Panc1 (cell line): ENCODE results near the gene SCNN1B. TPM values are rescaled to one million over a fixed set of nuclear protein-coding genes. Genes with fewer than 3 reads are reported as not detected.

Experiments used
- ATAC-seq: fragments of 200-7000 bp; cut with Tn5 transposase; 2 replicates; pipeline ENCODE4 v1.9.1; 2020; ENCODE audit warnings: mild to moderate bottlenecking, moderate library complexity
- BruUV-seq: library from RNA; stranded (reverse); fragments of 400-500 nt; replicated peaks from 2 replicates; lab custom pipeline; 2021; lab: Mats Ljungman, UMichigan
- CTCF ChIA-PET: fragments of 300-600 bp; sonication (Branson Sonifier 250); formaldehyde crosslinking; loops from one replicate; lab custom pipeline; 2022; ENCODE audit warnings: antibody characterized with exemption; lab: Charles Lee
- POLR2A ChIA-PET: fragments of 300-600 bp; sonication (Branson Sonifier 250); formaldehyde crosslinking; loops from one replicate; lab custom pipeline; 2022; ENCODE audit warnings: antibody characterized with exemption; lab: Charles Lee
- DNase-seq: peaks from one replicate; pipeline ENCODE4 v3.0.0-alpha.2; 2010; ENCODE audit warnings: low read depth, low spot score
- H3K27ac ChIP-seq: 2 replicates; pipeline ENCODE4 v1.5.1; 2011; ENCODE audit warnings: mild to moderate bottlenecking, low read length, inconsistent platforms
- H3K27me3 ChIP-seq: fragments of 200-500 bp; sonication (Bioruptor generic); 2 replicates; pipeline ENCODE4 v1.6.0; 2014; ENCODE audit warnings: low read length, inconsistent platforms; ENCODE audit not compliant: control insufficient read depth, insufficient read depth
- H3K36me3 ChIP-seq: fragments of 200-500 bp; sonication (Bioruptor generic); 2 replicates; pipeline ENCODE4 v1.5.1; 2014; ENCODE audit warnings: inconsistent platforms, mild to moderate bottlenecking, low read length, moderate library complexity; ENCODE audit not compliant: control insufficient read depth, insufficient read depth
- H3K4me1 ChIP-seq: 2 replicates; pipeline ENCODE4 v1.5.1; 2011; ENCODE audit warnings: inconsistent platforms, mild to moderate bottlenecking, low read length, moderate library complexity; ENCODE audit not compliant: control insufficient read depth, insufficient read depth
- H3K4me3 ChIP-seq, 2 experiments: 2 replicates each; pipeline ENCODE4 v1.5.1; 2011 to 2012; ENCODE audit warnings: low read depth in 2 of 2, low read length in 2 of 2, mild to moderate bottlenecking in 2 of 2, inconsistent platforms in 1 of 2, moderate library complexity in 1 of 2
- H3K9me3 ChIP-seq: fragments of 200-500 bp; sonication (Bioruptor generic); 2 replicates; pipeline ENCODE4 v1.5.1; 2014; ENCODE audit warnings: low read depth, mild to moderate bottlenecking, inconsistent platforms, low read length, moderate library complexity; ENCODE audit not compliant: control insufficient read depth, insufficient read depth
- POLR2AphosphoS5 ChIP-seq: IDR thresholded peaks from 2 replicates; pipeline ENCODE4 v1.6.1; 2012; ENCODE audit warnings: mild to moderate bottlenecking, low read depth, low read length, moderate library complexity
- SIN3A ChIP-seq: IDR thresholded peaks from 2 replicates; pipeline ENCODE4 v1.6.1; 2012; ENCODE audit warnings: low read depth, mild to moderate bottlenecking, low read length, moderate library complexity, borderline replicate concordance; ENCODE audit not compliant: insufficient read depth
- TCF7L2 ChIP-seq: IDR thresholded peaks from 2 replicates; pipeline ENCODE4 v1.6.1; 2011; ENCODE audit warnings: mild to moderate bottlenecking, low read depth, low read length, inconsistent platforms
- in situ Hi-C: cut with HindIII; loops from 2 replicates; pipeline ENCODE4 v1.10.0; 2016; ENCODE audit warnings: low sequenced_read_pairs, low pct_unique_long_range_greater_than_20kb
- intact Hi-C: fragments of 100-400 bp; cut with micrococcal nuclease; formaldehyde crosslinking; loops from one replicate; pipeline ENCODE4 v1.10.0; 2022; ENCODE audit not compliant: unreplicated experiment
- total RNA-seq: library from RNA; stranded (reverse); gene quantifications from one replicate; pipeline ENCODE4 v1.2.1, GENCODE V29; 2021; ENCODE audit not compliant: unreplicated experiment
- TF ChIP-seq, protein P1 (sequence below): fragments of 450-650 bp; IDR thresholded peaks from 2 replicates; pipeline ENCODE4 v1.5.1; 2017; ENCODE audit warnings: mild to moderate bottlenecking
- TF ChIP-seq, protein P2 (sequence below), 2 experiments: IDR thresholded peaks; 2 replicates each; pipeline ENCODE4 v1.6.1; 2011 to 2012; ENCODE audit warnings: low read depth in 2 of 2, control low read depth in 1 of 2, low read length in 1 of 2, mild to moderate bottlenecking in 1 of 2, moderate library complexity in 1 of 2; ENCODE audit not compliant: insufficient read depth in 1 of 2

The SCNN1B gene
- total RNA-seq, 1 experiment from 2014 or later, result 10.7 TPM

DNA sequence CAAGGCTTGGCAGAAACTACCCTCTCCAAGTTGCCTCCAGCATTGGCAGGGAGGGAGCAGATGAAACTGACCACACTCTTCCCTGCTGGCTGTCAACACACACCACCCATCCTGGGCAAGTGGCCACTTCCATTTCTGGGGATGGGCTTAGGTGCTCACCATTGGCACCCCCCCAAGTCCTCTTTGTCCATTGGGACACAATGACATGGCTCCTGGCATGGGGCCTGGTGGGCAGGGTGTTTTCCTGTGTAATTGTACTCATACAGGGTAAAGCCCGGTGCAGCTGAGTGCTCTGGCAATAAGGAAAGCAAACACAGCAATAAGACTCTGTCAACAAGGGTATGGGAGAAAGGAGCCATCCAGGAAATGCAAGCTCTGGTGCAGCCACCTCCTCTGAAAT, 22.6 kb downstream of the SCNN1B start:
- intact Hi-C loops (no loop called here), in situ Hi-C loops (no loop called here)
- ChIA-PET POLR2A (no interaction called here), CTCF (no interaction called here)
- DNase-seq (no peak), ATAC-seq (peak; percentile 84)
- H3K27ac ChIP-seq, result peak overlapping the region; percentile 24; the same call in 1 of the 2 replicates
- H3K36me3 ChIP-seq, result no peaks in the 10 kb centered on the region
- no peaks in the 10 kb centered on the region for H3K27me3 ChIP-seq
- BruUV-seq, result no TSS peak
- H3K9me3 ChIP-seq, result no peaks in the 10 kb centered on the region
- peak overlapping the region in 1 of 2 experiments; percentile 10; a peak in 1 of 4 replicates for H3K4me3 ChIP-seq
- H3K4me1 ChIP-seq, result peaks cover 13% of the 10 kb centered on the region
- no peak for TF ChIP-seq TCF7L2
- TF ChIP-seq, protein P1, sequence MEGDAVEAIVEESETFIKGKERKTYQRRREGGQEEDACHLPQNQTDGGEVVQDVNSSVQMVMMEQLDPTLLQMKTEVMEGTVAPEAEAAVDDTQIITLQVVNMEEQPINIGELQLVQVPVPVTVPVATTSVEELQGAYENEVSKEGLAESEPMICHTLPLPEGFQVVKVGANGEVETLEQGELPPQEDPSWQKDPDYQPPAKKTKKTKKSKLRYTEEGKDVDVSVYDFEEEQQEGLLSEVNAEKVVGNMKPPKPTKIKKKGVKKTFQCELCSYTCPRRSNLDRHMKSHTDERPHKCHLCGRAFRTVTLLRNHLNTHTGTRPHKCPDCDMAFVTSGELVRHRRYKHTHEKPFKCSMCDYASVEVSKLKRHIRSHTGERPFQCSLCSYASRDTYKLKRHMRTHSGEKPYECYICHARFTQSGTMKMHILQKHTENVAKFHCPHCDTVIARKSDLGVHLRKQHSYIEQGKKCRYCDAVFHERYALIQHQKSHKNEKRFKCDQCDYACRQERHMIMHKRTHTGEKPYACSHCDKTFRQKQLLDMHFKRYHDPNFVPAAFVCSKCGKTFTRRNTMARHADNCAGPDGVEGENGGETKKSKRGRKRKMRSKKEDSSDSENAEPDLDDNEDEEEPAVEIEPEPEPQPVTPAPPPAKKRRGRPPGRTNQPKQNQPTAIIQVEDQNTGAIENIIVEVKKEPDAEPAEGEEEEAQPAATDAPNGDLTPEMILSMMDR, result no peak
- no peak for TF ChIP-seq SIN3A
- TF ChIP-seq, protein P2, sequence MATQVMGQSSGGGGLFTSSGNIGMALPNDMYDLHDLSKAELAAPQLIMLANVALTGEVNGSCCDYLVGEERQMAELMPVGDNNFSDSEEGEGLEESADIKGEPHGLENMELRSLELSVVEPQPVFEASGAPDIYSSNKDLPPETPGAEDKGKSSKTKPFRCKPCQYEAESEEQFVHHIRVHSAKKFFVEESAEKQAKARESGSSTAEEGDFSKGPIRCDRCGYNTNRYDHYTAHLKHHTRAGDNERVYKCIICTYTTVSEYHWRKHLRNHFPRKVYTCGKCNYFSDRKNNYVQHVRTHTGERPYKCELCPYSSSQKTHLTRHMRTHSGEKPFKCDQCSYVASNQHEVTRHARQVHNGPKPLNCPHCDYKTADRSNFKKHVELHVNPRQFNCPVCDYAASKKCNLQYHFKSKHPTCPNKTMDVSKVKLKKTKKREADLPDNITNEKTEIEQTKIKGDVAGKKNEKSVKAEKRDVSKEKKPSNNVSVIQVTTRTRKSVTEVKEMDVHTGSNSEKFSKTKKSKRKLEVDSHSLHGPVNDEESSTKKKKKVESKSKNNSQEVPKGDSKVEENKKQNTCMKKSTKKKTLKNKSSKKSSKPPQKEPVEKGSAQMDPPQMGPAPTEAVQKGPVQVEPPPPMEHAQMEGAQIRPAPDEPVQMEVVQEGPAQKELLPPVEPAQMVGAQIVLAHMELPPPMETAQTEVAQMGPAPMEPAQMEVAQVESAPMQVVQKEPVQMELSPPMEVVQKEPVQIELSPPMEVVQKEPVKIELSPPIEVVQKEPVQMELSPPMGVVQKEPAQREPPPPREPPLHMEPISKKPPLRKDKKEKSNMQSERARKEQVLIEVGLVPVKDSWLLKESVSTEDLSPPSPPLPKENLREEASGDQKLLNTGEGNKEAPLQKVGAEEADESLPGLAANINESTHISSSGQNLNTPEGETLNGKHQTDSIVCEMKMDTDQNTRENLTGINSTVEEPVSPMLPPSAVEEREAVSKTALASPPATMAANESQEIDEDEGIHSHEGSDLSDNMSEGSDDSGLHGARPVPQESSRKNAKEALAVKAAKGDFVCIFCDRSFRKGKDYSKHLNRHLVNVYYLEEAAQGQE (IDR thresholded peaks at IDR 0.05; ENCODE audit: insufficient read depth in 1 of 2, low read depth in 2 of 2, low read length in 1 of 2), result no peak
- TF ChIP-seq POLR2AphosphoS5, result no peak

DNA sequence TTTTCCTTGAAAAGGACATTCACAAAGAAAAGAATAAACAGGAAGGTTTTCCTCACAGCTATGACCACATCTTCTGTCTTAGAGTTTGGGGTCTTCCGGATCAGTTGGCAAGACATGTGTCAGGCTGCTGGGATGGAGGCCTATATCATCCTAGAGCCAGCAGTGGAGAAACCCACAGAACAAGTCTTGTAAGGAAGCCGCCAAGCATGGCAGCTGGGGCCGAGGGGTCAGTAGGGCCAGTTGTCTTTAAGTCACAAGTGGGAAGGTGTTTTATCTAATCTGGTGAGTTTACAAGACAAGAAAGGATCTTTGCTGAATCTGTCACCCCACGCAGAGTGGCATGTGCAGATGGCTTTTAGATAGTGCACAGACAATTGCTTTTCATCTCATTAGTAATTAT, 25.7 kb downstream of the SCNN1B start:
- in situ Hi-C loops (no loop called here), intact Hi-C loops (no loop called here)
- DNase-seq, result no peak
- Histone ChIP-seq H3K4me3 (no peak overlapping the region), H3K4me1 (peaks cover 13% of the 10 kb centered on the region), H3K27me3 (no peaks in the 10 kb centered on the region), H3K36me3 (no peaks in the 10 kb centered on the region), H3K9me3 (no peaks in the 10 kb centered on the region), H3K27ac (peak overlapping the region; percentile 8; the same call in 1 of the 2 replicates)
- no peak for ATAC-seq
- CTCF ChIA-PET, result no interaction called here
- no peak for TF ChIP-seq SIN3A
- TF ChIP-seq, protein P2 (IDR thresholded peaks at IDR 0.05; ENCODE audit: insufficient read depth in 1 of 2, low read depth in 2 of 2, low read length in 1 of 2), result no peak
- no peak for TF ChIP-seq POLR2AphosphoS5
- POLR2A ChIA-PET, result interaction anchor here (0.5 kb wide), 1 partner anchor 10 kb away, joined by 3 read pairs; no protein-coding TSS in a partner anchor
- no TSS peak for BruUV-seq
